ENCODE measurements around the gene TUBE1.
A peak's percentile ranks its signal among the peaks of the same experiment; 100 is the strongest.
"Not testable (repeated sequence)": the region's sequence is repeated elsewhere in the genome, so short reads cannot be mapped to it uniquely, and the experiment has no call there.

The TUBE1 gene

GRCh38 chr6:112065426-112065986, 21.8 kb downstream of the TUBE1 start:
- DNase-seq (ENCODE audit: low read depth): no peak
- no peak for TF ChIP-seq CTCF (IDR thresholded peaks at IDR 0.05; ENCODE audit: insufficient read depth, low read depth, low read length, missing control alignments)
- no peak overlapping the region for H3K4me3 ChIP-seq (ENCODE audit: low read length)

GRCh38 chr6:112062966-112063365, 24.3 kb downstream of the TUBE1 start:
- TF ChIP-seq CTCF (IDR thresholded peaks at IDR 0.05; ENCODE audit: insufficient read depth, low read depth, low read length, missing control alignments): no peak
- no peak for DNase-seq (ENCODE audit: low read depth)
- H3K4me3 ChIP-seq (ENCODE audit: low read length): no peak overlapping the region

GRCh38 chr6:112061605-112062004, 25.7 kb downstream of the TUBE1 start:
- H3K4me3 ChIP-seq (ENCODE audit: low read length): no peak overlapping the region
- peak; percentile 15 for DNase-seq (ENCODE audit: low read depth)
- no peak for TF ChIP-seq CTCF (IDR thresholded peaks at IDR 0.05; ENCODE audit: insufficient read depth, low read depth, low read length, missing control alignments)

GRCh38 chr6:112058243-112059032, 28.8 kb downstream of the TUBE1 start:
- TF ChIP-seq CTCF (IDR thresholded peaks at IDR 0.05; ENCODE audit: insufficient read depth, low read depth, low read length, missing control alignments): no peak
- no peak for DNase-seq (ENCODE audit: low read depth)
- H3K4me3 ChIP-seq (ENCODE audit: low read length): no peak overlapping the region

GRCh38 chr6:112054555-112055190, 32.6 kb downstream of the TUBE1 start:
- TF ChIP-seq CTCF (IDR thresholded peaks at IDR 0.05; ENCODE audit: insufficient read depth, low read depth, low read length, missing control alignments): no peak
- peak; percentile 35 for DNase-seq (ENCODE audit: low read depth)
- H3K4me3 ChIP-seq (ENCODE audit: low read length): no peak overlapping the region

- no peak within 1 kb of the TSS for H3K4me3 ChIP-seq (ENCODE audit: low read length)
- DNase-seq (ENCODE audit: low read depth): peak; percentile 57
- no peak for TF ChIP-seq CTCF (IDR thresholded peaks at IDR 0.05; ENCODE audit: insufficient read depth, low read depth, low read length, missing control alignments)
Observed at GRCh38 chr6:112054001-112054400, 33.3 kb downstream of the TUBE1 start, which contains the start of gene CCN6. Gene CCN6 (plus strand): TSS chr6:112054104. CDS start chr6:112054358, 254 bp downstream.

GRCh38 chr6:112051251-112051740, 36.0 kb downstream of the TUBE1 start:
- H3K4me3 ChIP-seq (ENCODE audit: low read length); DNase-seq (ENCODE audit: low read depth): not testable (repeated sequence)

Measured in epithelial cell of esophagus (primary cell).